HG03432 (cell line): ENCODE measurements around the gene GM2A.

Experiments used
- ATAC-seq: cut with Tn5 transposase; IDR thresholded peaks from one replicate; pipeline ENCODE4 v1.9.1; 2021; ENCODE audit warnings: mild to moderate bottlenecking, moderate library complexity; ENCODE audit not compliant: unreplicated experiment

The GM2A gene

GRCh38 chr5:151252762-151253604 is at the start of gene GM2A:
TSS of gene GM2A (plus strand) at chr5:151253185. CDS start at chr5:151253217, 32 bp downstream.
- peak; percentile 86 for ATAC-seq

- no peak for ATAC-seq
These were observed 48.9 kb upstream of the GM2A start for GRCh38 chr5:151204051-151204450.

GRCh38 chr5:151205411-151205810 is 47.6 kb upstream of the GM2A start:
- no peak for ATAC-seq

- no peak for ATAC-seq
These were observed 44.5 kb upstream of the GM2A start for GRCh38 chr5:151208481-151208914.

- ATAC-seq: no peak
These were observed 40.6 kb upstream of the GM2A start for GRCh38 chr5:151212406-151212798.

GRCh38 chr5:151213803-151214613 is 39.0 kb upstream of the GM2A start:
- peak; percentile 84 for ATAC-seq

GRCh38 chr5:151214614-151215545 is 38.1 kb upstream of the GM2A start:
- ATAC-seq: peak; percentile 64

- no peak for ATAC-seq
These were observed 37.5 kb upstream of the GM2A start for GRCh38 chr5:151215546-151215880.

- ATAC-seq: no peak
These were observed 36.2 kb upstream of the GM2A start for GRCh38 chr5:151216781-151217180.

- ATAC-seq: no peak
These were observed 34.8 kb upstream of the GM2A start for GRCh38 chr5:151218177-151218576.

GRCh38 chr5:151219138-151219537 is 33.8 kb upstream of the GM2A start:
- no peak for ATAC-seq

GRCh38 chr5:151219789-151220188 is 33.2 kb upstream of the GM2A start:
- ATAC-seq: no peak

GRCh38 chr5:151221574-151221973 is 31.4 kb upstream of the GM2A start:
- ATAC-seq: no peak

- no peak for ATAC-seq
These were observed 30.8 kb upstream of the GM2A start for GRCh38 chr5:151222054-151222789.

GRCh38 chr5:151222790-151223446 is 30.1 kb upstream of the GM2A start:
- peak; percentile 74 for ATAC-seq

- peak; percentile 82 for ATAC-seq
These were observed 29.3 kb upstream of the GM2A start, which contains the start of gene CCDC69 for GRCh38 chr5:151223447-151224264. TSS of gene CCDC69 (minus strand) at chr5:151224092. CDS start at chr5:151223970, 122 bp downstream.

- ATAC-seq: no peak
These were observed 28.6 kb upstream of the GM2A start for GRCh38 chr5:151224372-151224771.

- no peak for ATAC-seq
These were observed 27.9 kb upstream of the GM2A start for GRCh38 chr5:151225071-151225470.

GRCh38 chr5:151225475-151225874 is 27.5 kb upstream of the GM2A start:
- no peak for ATAC-seq
